SIG-M5 treated with dmso at 0.1 percent for 504 hours (cell line): ENCODE data around the gene DPPA5.
"Not testable (repeated sequence)": the region's sequence is repeated elsewhere in the genome, so short reads cannot be mapped to it uniquely, and the experiment has no call there.

Experiments used
- DNase-seq: peaks from one replicate; lab custom pipeline; 2025; ENCODE audit not compliant: unreplicated experiment; lab: John Stamatoyannopoulos, UW

DPPA5 gene, protein sequence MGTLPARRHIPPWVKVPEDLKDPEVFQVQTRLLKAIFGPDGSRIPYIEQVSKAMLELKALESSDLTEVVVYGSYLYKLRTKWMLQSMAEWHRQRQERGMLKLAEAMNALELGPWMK

GRCh38 chr6:73353636-73354593 lies at the start of gene DPPA5:
Gene DPPA5, minus strand, starts transcription at chr6:73354276. Its CDS starts 51 bp downstream, at chr6:73354225.
- DNase-seq: no peak

GRCh38 chr6:73400656-73401055 lies 46.6 kb upstream of the DPPA5 start:
- no peak for DNase-seq

GRCh38 chr6:73395875-73396274 lies 41.8 kb upstream of the DPPA5 start:
- no peak for DNase-seq

DNA sequence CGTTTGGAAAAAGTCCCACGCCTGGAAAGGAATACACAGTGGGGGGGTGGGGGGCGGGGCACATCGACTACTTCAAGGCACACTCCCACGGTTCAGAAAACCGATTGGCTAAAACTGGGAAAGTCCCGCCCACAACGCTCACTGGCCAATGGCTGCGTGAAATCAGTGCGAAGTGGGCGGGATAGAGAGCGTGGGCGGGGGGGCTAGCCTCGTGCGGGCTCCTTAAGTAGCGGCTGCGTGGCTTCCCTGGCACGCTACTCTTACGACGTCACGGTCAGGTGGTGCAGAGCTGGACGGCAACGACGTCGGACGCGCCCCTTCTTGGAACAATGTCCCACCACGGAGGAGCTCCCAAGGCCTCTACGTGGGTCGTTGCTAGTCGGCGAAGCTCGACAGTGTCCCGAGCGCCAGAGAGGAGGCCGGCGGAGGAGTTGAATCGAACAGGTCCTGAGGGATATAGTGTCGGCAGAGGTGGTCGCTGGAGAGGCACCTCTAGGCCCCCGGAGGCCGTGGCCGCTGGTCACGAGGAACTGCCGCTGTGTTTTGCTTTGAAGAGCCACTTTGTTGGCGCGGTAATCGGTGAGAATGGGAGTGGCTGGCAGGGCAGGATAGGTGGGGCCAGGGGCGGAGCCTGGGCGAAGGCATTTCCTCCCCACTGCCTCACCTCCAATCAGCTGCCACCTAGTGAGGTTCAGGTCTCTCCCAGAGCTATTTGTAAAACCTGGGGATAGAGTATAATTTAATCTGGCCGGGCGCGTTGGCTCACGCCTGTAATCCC lies 40.7 kb upstream of the DPPA5 start, which contains the start of gene DDX43:
Gene DDX43 (plus strand): TSS at position 252 of the 778 bp plus-strand sequence. CDS start 78 bp downstream, at position 330.
- no peak for DNase-seq

DNA sequence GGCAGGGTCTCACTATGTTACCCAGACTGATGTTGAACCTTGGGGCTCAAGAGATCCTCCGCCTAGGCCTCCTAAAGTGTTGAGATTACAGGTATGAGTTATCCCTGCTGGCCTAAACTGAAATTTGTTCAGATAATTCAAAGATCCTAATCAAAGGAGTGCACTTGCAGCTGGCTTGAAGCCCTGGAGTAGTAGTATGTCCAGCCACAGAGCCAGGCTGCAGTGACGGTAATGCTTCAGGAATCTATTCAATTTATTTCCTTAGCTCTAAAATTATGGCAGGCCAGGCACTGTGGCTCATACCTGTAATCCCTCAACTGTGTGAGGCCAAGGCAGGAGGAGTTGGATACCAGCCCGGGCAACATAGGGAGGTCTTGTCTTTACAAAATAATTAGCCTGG lies 39.2 kb upstream of the DPPA5 start:
- no peak for DNase-seq

GRCh38 chr6:73392188-73392587 lies 38.1 kb upstream of the DPPA5 start:
- DNase-seq: not testable (repeated sequence)

DNA sequence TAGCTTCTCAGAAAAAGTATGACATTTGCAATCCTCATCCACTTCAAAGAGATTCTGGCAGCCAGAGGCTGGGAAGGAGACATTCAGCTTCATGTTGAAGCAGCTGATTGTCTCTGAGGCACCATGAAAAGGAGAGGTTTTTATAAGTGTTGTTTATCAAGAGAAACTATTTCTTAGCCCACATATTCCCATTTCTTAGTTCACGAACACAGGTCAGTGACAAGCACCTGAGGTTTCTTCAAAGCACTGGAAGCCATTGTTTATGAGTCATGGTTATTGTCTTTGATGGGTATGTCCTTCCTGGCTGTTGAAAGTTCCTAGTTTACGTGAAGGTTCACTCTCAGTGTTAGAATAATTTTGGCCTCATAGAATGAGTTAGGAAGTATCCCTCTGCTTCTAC lies 37.6 kb upstream of the DPPA5 start:
- DNase-seq: no peak

DNA sequence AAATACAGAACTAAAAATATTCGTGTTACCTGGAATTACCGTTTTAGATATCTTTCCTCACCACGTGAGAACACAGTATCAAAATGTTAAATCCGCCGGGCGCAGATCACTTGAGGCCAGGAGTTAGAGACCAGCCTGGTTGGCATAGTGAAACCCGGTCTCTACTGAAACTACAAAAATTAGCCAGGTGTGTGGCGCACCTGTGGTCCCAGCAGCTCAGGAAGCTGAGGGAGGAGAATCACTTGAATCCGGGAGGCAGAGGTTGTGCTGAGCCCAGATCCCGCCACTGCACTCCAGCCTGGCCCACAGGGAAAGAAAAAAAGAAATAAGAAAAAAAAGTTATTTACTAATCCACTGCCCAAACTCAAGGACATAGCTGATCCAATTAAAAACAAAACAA lies 35.8 kb upstream of the DPPA5 start:
- no peak for DNase-seq

GRCh38 chr6:73388800-73389512 lies 34.9 kb upstream of the DPPA5 start:
- peak; percentile 58 for DNase-seq

- no peak for DNase-seq
These were observed 34.3 kb upstream of the DPPA5 start for GRCh38 chr6:73388433-73388799.

- no peak for DNase-seq
These were observed 28.5 kb upstream of the DPPA5 start for GRCh38 chr6:73382462-73383113.

GRCh38 chr6:73381531-73381930 lies 27.5 kb upstream of the DPPA5 start:
- not testable (repeated sequence) for DNase-seq

DNA sequence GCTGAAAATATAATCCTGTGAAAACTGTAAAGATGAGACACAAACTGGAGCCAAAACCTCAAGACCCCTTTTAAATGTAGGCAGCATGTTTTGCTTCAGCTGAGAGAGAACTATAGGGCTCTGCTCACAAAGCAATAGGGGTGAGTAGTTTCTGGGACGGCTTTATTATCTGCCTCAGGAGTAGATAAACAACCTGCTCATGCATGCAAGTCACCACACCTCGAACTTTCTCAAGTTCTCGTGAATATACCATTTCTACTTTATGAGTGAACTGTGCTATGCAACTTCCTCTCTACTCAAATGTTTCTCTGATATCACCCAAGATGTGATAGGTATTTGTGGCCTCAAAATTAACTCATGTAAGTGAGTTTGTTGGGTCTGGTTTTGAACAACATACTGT lies 23.1 kb upstream of the DPPA5 start:
- DNase-seq: no peak

GRCh38 chr6:73375216-73375615 lies 21.1 kb upstream of the DPPA5 start:
- no peak for DNase-seq

DNA sequence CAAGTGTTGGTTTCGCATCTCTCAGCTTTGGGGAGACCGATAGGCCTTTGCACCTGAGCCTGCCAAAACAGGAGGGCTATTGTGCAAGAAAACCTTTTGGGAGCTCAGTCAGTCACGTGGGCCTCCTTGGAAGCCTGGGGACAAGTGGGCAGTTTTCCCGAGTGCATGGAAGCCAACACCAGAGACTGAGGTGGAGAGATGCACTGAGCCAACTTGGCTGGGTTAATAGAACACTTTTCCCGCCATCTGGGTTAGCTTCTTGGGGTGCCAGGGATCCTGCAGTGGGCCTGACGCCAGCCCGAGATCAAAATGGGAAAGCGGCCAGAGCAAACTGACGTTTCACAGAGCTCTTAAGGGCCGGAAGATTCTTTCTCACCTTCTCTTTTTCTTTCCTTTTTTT lies 18.4 kb upstream of the DPPA5 start:
- no peak for DNase-seq

GRCh38 chr6:73371984-73372383 lies 17.9 kb upstream of the DPPA5 start:
- no peak for DNase-seq

DNA sequence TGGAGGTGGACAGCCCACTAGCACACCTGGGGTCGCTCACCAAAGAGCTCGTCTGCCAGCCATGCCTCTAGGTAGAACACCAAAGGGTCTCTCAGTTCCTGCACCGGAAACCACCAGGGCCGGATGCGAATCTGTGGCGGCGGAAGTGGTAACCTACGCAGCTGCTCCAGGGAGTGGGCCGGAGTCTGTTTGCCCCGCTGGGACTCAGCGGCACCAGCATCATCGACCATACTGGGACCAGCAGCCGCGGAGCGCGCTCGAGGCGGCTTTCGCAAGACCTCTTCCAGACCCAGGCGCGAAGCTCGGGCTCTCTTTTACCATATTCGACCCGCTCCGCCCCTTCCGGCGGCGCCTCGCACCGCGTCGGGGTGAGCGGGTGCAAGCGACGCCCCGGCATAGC lies 15.5 kb upstream of the DPPA5 start, which contains the start of gene OOEP:
Gene OOEP (minus strand): TSS at position 335 of the 400 bp plus-strand sequence. CDS start 105 bp downstream, at position 230.
- no peak for DNase-seq

- DNase-seq: no peak
These were observed 15.1 kb upstream of the DPPA5 start for GRCh38 chr6:73369157-73369556.

- no peak for DNase-seq
These were observed 14.6 kb upstream of the DPPA5 start for GRCh38 chr6:73368675-73369074.

GRCh38 chr6:73367761-73368355 lies 13.8 kb upstream of the DPPA5 start:
- no peak for DNase-seq
